Tibial nerve (tissue), 4 donors: Measurements from ENCODE around the gene WBP11. TPM values are rescaled to one million over a fixed set of nuclear protein-coding genes. Genes with fewer than 3 reads are reported as not detected.

Experiments
- DNase-seq, 2 donors: peaks; one replicate each; pipeline ENCODE4 v3.0.0-alpha.2; 2019; ENCODE audit warnings: low spot score in 2 of 2
- H3K27ac ChIP-seq, 4 donors: fragments of 200-600 bp; sonication (generic) in 3 of 4; one replicate each; pipeline ENCODE4 v1.5.1; 2017 to 2019; ENCODE audit warnings: mild to moderate bottlenecking in 1 of 4
- H3K27me3 ChIP-seq, 2 donors: fragments of 200-600 bp; sonication (generic) in 1 of 2; one replicate each; pipeline versions ENCODE4 v1.5.1 to v1.6.0; 2017 to 2019
- H3K36me3 ChIP-seq, 3 donors: fragments of 200-600 bp; sonication (generic); one replicate each; pipeline ENCODE4 v1.5.1; 2018 to 2019
- H3K4me1 ChIP-seq, 4 donors: fragments of 200-600 bp; sonication (generic) in 3 of 4; one replicate each; pipeline ENCODE4 v1.5.1; 2017 to 2019
- H3K4me3 ChIP-seq, 4 donors: fragments of 200-600 bp; sonication (generic) in 3 of 4; one replicate each; pipeline ENCODE4 v1.5.1; 2017 to 2019; ENCODE audit warnings: mild to moderate bottlenecking in 1 of 4, moderate library complexity in 1 of 4
- H3K9me3 ChIP-seq, 4 donors: fragments of 200-600 bp; sonication (generic) in 3 of 4; one replicate each; pipeline ENCODE4 v1.5.1; 2017 to 2019
- EP300 ChIP-seq, 2 donors: sonication (generic); formaldehyde crosslinking; IDR thresholded peaks; one replicate each; pipeline ENCODE4 v1.6.1; 2017; ENCODE audit warnings: antibody characterized with exemption in 2 of 2, mild to moderate bottlenecking in 1 of 2
- POLR2A ChIP-seq, 2 donors: fragments of 450-650 bp; IDR thresholded peaks; one replicate each; pipeline ENCODE4 v1.6.1; 2017; ENCODE audit warnings: antibody characterized with exemption in 2 of 2, mild to moderate bottlenecking in 2 of 2, moderate library complexity in 2 of 2
- WGBS, 2 donors: methylation state at CpG; one replicate each; pipeline ENCODE4 v1.1.5; 2018; 5-methylcytosine and 5-hydroxymethylcytosine counted together
- total RNA-seq, 4 donors: library from RNA; depleted of rRNA; stranded (reverse); fragments of >200 nt; gene quantifications; one replicate each; pipeline ENCODE4 v1.1.0, GENCODE V29; 2016
- TF ChIP-seq, protein P1 (sequence below), 5 experiments: fragments of 200-600 bp in 3 of 5; fragments of 450-650 bp in 2 of 5; sonication (generic) in 3 of 5; IDR thresholded peaks; one replicate each; pipeline ENCODE4 v1.5.1; 2016 to 2019; ENCODE audit warnings: antibody characterized with exemption in 5 of 5, mild to moderate bottlenecking in 3 of 5, moderate library complexity in 2 of 5

The WBP11 gene
- total RNA-seq, 4 donors from 2014 or later = 11.7 to 22.6 (median 19.2) TPM

DNA sequence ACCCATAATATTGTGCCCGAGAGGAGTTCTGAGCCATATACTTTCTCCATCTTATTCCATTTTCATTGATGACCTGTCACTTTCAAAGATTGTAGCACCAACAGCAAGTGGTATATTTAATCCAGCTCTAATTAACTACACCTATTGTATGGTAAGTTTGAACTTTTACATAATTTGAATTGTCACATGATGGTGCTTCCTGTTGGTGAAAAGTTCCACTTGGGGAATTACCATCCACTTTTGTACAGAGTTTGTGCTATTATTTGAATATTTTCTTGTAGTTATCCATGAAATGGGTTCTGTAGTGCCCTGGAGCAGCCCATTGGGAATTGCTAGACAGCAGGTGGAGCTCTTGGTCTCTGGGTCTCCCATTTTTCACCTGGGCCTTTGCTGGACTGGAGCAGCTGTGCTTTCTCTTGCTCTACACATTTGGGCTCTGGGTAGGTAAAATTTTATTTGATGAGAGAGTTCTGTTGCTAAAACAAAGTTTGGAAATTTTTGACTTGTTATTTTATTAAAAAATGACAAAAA, 7.7 kb upstream of the WBP11 start:
- H3K4me1 ChIP-seq = no peaks in the 10 kb centered on the region
- no peak overlapping the region for H3K27ac ChIP-seq
- no peak overlapping the region for H3K4me3 ChIP-seq
- no peaks in the 10 kb centered on the region for H3K27me3 ChIP-seq
- WGBS, 2 donors = 85 to 98% methylated on average over 1 of the region's 1 CpG
- TF ChIP-seq, protein P1, sequence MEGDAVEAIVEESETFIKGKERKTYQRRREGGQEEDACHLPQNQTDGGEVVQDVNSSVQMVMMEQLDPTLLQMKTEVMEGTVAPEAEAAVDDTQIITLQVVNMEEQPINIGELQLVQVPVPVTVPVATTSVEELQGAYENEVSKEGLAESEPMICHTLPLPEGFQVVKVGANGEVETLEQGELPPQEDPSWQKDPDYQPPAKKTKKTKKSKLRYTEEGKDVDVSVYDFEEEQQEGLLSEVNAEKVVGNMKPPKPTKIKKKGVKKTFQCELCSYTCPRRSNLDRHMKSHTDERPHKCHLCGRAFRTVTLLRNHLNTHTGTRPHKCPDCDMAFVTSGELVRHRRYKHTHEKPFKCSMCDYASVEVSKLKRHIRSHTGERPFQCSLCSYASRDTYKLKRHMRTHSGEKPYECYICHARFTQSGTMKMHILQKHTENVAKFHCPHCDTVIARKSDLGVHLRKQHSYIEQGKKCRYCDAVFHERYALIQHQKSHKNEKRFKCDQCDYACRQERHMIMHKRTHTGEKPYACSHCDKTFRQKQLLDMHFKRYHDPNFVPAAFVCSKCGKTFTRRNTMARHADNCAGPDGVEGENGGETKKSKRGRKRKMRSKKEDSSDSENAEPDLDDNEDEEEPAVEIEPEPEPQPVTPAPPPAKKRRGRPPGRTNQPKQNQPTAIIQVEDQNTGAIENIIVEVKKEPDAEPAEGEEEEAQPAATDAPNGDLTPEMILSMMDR (IDR thresholded peaks at IDR 0.05) = peak in 1 of 5 experiments; percentile 20
- TF ChIP-seq POLR2A (IDR thresholded peaks at IDR 0.05) (no peak), EP300 (IDR thresholded peaks at IDR 0.05) (no peak)
- DNase-seq = no peak
- no peaks in the 10 kb centered on the region for H3K36me3 ChIP-seq
- no peaks in the 10 kb centered on the region for H3K9me3 ChIP-seq

DNA sequence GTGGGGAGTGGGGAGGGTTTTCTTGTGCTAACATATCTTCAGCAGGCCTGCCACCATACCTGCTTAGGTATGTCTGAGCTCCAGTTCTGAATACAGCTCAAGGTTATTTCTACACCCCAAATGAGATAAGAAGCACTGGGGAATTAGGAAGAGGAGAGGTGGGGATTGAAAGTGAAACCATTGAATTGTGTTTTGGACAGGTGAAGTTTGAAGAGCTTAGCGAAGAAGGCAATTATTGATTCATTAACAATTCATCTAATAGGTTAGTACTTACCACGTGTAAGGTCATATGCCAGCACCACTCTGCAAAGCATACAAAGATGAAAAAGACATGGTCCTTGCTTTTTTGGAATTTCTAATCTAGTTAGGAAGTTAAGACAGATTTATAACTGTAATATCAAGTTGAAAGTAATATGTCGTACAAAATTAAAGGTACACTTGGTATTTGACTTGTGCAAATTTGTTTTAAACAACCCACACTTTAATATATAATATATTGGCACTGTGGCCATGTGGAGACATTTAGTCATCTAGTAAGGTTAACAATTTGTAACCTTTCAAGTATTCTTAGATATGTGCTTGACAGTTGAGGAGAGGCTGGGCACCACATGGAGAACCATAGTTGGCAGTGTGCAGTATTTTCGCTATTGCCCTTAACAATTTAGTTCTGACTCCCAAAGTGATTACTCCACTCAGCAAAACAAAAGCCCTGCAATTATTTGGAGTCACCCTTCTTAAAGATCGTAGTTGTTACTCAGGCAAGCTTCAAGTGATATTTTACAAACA, 7.1 kb upstream of the WBP11 start:
- no peaks in the 10 kb centered on the region for H3K27me3 ChIP-seq
- no peak overlapping the region for H3K4me3 ChIP-seq
- H3K9me3 ChIP-seq = no peaks in the 10 kb centered on the region
- TF ChIP-seq, protein P1 (IDR thresholded peaks at IDR 0.05) = no peak
- TF ChIP-seq EP300 (IDR thresholded peaks at IDR 0.05) = no peak
- no peak for TF ChIP-seq POLR2A (IDR thresholded peaks at IDR 0.05)
- DNase-seq = no peak
- H3K4me1 ChIP-seq = no peaks in the 10 kb centered on the region
- no peaks in the 10 kb centered on the region for H3K36me3 ChIP-seq
- WGBS, 2 donors = 86 to 89% methylated on average over 5 of the region's 5 CpGs
- no peak overlapping the region for H3K27ac ChIP-seq

DNA sequence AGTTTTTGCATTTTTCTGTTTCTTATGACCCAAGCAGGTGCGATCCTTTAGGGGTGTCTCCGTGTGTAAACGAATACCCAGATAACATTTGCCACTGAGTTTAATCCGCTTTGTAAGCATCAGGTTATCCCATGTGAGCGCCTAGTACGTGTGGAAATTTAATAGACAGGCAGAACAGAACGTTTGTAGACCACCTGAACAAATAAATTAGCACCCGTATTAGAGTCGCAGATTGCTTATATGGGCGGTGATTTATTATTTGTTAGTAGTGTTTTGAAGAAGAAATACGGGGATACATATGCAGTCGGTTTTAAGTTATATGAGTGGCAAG, 517 bp upstream of the WBP11 start:
- Histone ChIP-seq H3K4me3 (peak overlapping the region; percentile 53 to 90 (median 82)), H3K9me3 (no peaks in the 10 kb centered on the region), H3K27ac (peak overlapping the region; percentile 89 to 95 (median 92)), H3K4me1 (peaks cover 0 to 43% (median 13%) of the 10 kb centered on the region in 4 donors), H3K36me3 (peaks cover 0 to 9% (median 0%) of the 10 kb centered on the region in 3 donors), H3K27me3 (no peaks in the 10 kb centered on the region)
- no peak for DNase-seq
- TF ChIP-seq EP300 (IDR thresholded peaks at IDR 0.05) (no peak), POLR2A (IDR thresholded peaks at IDR 0.05) (no peak)
- TF ChIP-seq, protein P1 (IDR thresholded peaks at IDR 0.05) = no peak
- WGBS, 2 donors = 0 to 1% methylated on average over 12 of the region's 12 CpGs

GRCh38 chr12:14802721-14803010, 612 bp downstream of the WBP11 start:
- TF ChIP-seq EP300 (IDR thresholded peaks at IDR 0.05) (no peak), POLR2A (IDR thresholded peaks at IDR 0.05) (no peak)
- TF ChIP-seq, protein P1 (IDR thresholded peaks at IDR 0.05) = no peak
- WGBS, 2 donors = 0 to 1% methylated on average over 7 of the region's 7 CpGs
- DNase-seq = no peak

GRCh38 chr12:14802247-14802646, 1.0 kb downstream of the WBP11 start:
- H3K4me1 ChIP-seq = peaks cover 0 to 43% (median 13%) of the 10 kb centered on the region in 4 donors
- no peak for DNase-seq
- H3K27ac ChIP-seq = peak overlapping the region; percentile 92 to 96 (median 94)
- no peaks in the 10 kb centered on the region for H3K9me3 ChIP-seq
- WGBS, 2 donors = 61 to 67% methylated on average over 4 of the region's 4 CpGs
- peak overlapping the region; percentile 78 to 91 (median 88) for H3K4me3 ChIP-seq
- H3K27me3 ChIP-seq = no peaks in the 10 kb centered on the region
- TF ChIP-seq, protein P1 (IDR thresholded peaks at IDR 0.05) = no peak
- TF ChIP-seq EP300 (IDR thresholded peaks at IDR 0.05) (no peak), POLR2A (IDR thresholded peaks at IDR 0.05) (no peak)
- peaks cover 0 to 23% (median 0%) of the 10 kb centered on the region in 3 donors for H3K36me3 ChIP-seq

More at GRCh38 chr12:14802721-14803010, 612 bp downstream of the WBP11 start:
- Histone ChIP-seq H3K4me3 (peak overlapping the region; percentile 78 to 91 (median 88)), H3K27me3 (no peaks in the 10 kb centered on the region), H3K27ac (peak overlapping the region; percentile 92 to 96 (median 94)), H3K36me3 (peaks cover 0 to 19% (median 0%) of the 10 kb centered on the region in 3 donors), H3K4me1 (peaks cover 0 to 43% (median 13%) of the 10 kb centered on the region in 4 donors), H3K9me3 (no peaks in the 10 kb centered on the region)
